Psoas muscle (tissue), 8 donors: ENCODE measurements around the gene TMX4. TPM values are rescaled to one million over a fixed set of nuclear protein-coding genes. Genes with fewer than 3 reads are reported as not detected.

Experiments used
- ATAC-seq, 4 donors: fragments of 200-7000 bp; cut with Tn5 transposase; one replicate each; pipeline ENCODE4 v1.9.1; 2020; ENCODE audit warnings: moderate library complexity in 3 of 4, mild to moderate bottlenecking in 2 of 4
- DNase-seq, 2 donors: peaks; one replicate each; pipeline ENCODE4 v3.0.0-alpha.2; 2020
- H3K27ac ChIP-seq: fragments of 200-600 bp; one replicate; pipeline ENCODE4 v1.8.0; 2022
- H3K27me3 ChIP-seq, 3 donors: fragments of 200-600 bp in 1 of 3; one replicate each; pipeline versions ENCODE4 v1.6.1 to v1.8.0; 2013 to 2022; ENCODE audit warnings: low read length in 2 of 3, mild to moderate bottlenecking in 2 of 3, moderate library complexity in 1 of 3; ENCODE audit not compliant: insufficient read depth in 3 of 3
- H3K36me3 ChIP-seq, 2 donors: fragments of 200-600 bp in 1 of 2; one replicate each; pipeline versions ENCODE4 v1.6.1 to v1.8.0; 2013 to 2022; ENCODE audit warnings: low read depth in 1 of 2, mild to moderate bottlenecking in 1 of 2, moderate library complexity in 1 of 2; ENCODE audit not compliant: insufficient read depth in 1 of 2
- H3K4me1 ChIP-seq: fragments of 200-600 bp; one replicate; pipeline ENCODE4 v1.8.0; 2022
- H3K4me3 ChIP-seq: fragments of 200-600 bp; one replicate; pipeline ENCODE4 v1.8.0; 2022; ENCODE audit warnings: mild to moderate bottlenecking
- H3K9me3 ChIP-seq: fragments of 200-600 bp; one replicate; pipeline ENCODE4 v1.8.0; 2022
- CTCF ChIP-seq: fragments of 200-600 bp; IDR thresholded peaks from one replicate; pipeline ENCODE4 v1.8.0; 2022; ENCODE audit warnings: antibody characterized with exemption
- WGBS, 3 donors: extraction: QIAGEN DNeasy Blood & Tissue Kit; methylation state at CpG; one replicate each; pipeline versions ENCODE4 v1.1.6 to v1.1.7; 2013; 5-methylcytosine and 5-hydroxymethylcytosine counted together
- intact Hi-C, 2 donors: fragments of 100-400 bp; cut with DNase I; formaldehyde crosslinking; loops; one replicate each; pipeline versions ENCODE4 v1.11.0 to v1.14.2; 2022
- polyA plus RNA-seq, 3 donors: library from polyadenylated mRNA; stranded (reverse); fragments of 200-250 nt; gene quantifications; one replicate each; pipeline ENCODE4 v1.2.3, GENCODE V29; 2013
- total RNA-seq, 4 donors: library from RNA; stranded (reverse); fragmentation: NEBNext Ultra II Directional in 2 of 4; extraction: Animal tissue kit (Norgen Biotek cat#: 25700) in 2 of 4; gene quantifications; one replicate each; pipeline versions ENCODE4 v1.2.1 to v1.2.4, GENCODE V29; 2021 to 2023
- donor health status: healthy with polysubstance abuse.
- donor health status: DM: no; HTN: no; CAD: no; lungs with moderate emphysema.
- donor health status: Bipolar disorder and iron deficiency.
- donor health status: healthy.
- donor health status: DM: yes; HTN: yes; CAD: no.
- donor health status: DM: no; HTN: no; CAD: no.
- donor health status: DM: no; HTN: no; CAD: no.
- donor health status: DM: yes; HTN: yes; CAD: no.

The TMX4 gene
- total and polyA plus RNA-seq, 7 donors: 9.3 to 66.7 (median 42.7) TPM

GRCh38 chr20:8062756-8063155 is 43.2 kb upstream of the TMX4 start:
- Histone ChIP-seq H3K27ac (no peak overlapping the region), H3K4me3 (no peak overlapping the region), H3K4me1 (no peaks in the 10 kb centered on the region), H3K27me3 (no peaks in the 10 kb centered on the region), H3K36me3 (no peaks in the 10 kb centered on the region), H3K9me3 (no peaks in the 10 kb centered on the region)
- DNase-seq (no peak), ATAC-seq (no peak)
- WGBS, 3 donors: 58 to 70% (median 62%) methylated on average over 6 of the region's 6 CpGs
- intact Hi-C loops: no loop called here
- TF ChIP-seq CTCF: no peak

GRCh38 chr20:8061861-8062518 is 42.4 kb upstream of the TMX4 start:
- ATAC-seq (no peak), DNase-seq (no peak)
- intact Hi-C loops: no loop called here
- H3K27ac ChIP-seq: no peak overlapping the region
- no peak for TF ChIP-seq CTCF
- H3K36me3 ChIP-seq: no peaks in the 10 kb centered on the region
- no peaks in the 10 kb centered on the region for H3K9me3 ChIP-seq
- H3K4me3 ChIP-seq: no peak overlapping the region
- WGBS, 3 donors: 42 to 52% (median 49%) methylated on average over 5 of the region's 5 CpGs
- H3K4me1 ChIP-seq: no peaks in the 10 kb centered on the region
- no peaks in the 10 kb centered on the region for H3K27me3 ChIP-seq

GRCh38 chr20:8060977-8061376 is 41.4 kb upstream of the TMX4 start:
- ATAC-seq (no peak), DNase-seq (no peak)
- H3K4me1 ChIP-seq: no peaks in the 10 kb centered on the region
- intact Hi-C loops: no loop called here
- H3K27ac ChIP-seq: no peak overlapping the region
- no peak for TF ChIP-seq CTCF
- no peaks in the 10 kb centered on the region for H3K36me3 ChIP-seq
- no peaks in the 10 kb centered on the region for H3K27me3 ChIP-seq
- H3K9me3 ChIP-seq: no peaks in the 10 kb centered on the region
- no peak overlapping the region for H3K4me3 ChIP-seq

GRCh38 chr20:8057871-8058270 is 38.3 kb upstream of the TMX4 start:
- no peak for TF ChIP-seq CTCF
- Histone ChIP-seq H3K4me1 (no peaks in the 10 kb centered on the region), H3K27ac (no peak overlapping the region), H3K36me3 (no peaks in the 10 kb centered on the region), H3K27me3 (no peaks in the 10 kb centered on the region), H3K4me3 (no peak overlapping the region), H3K9me3 (no peaks in the 10 kb centered on the region)
- DNase-seq (no peak), ATAC-seq (no peak)
- intact Hi-C loops: no loop called here
- WGBS, 3 donors: 53 to 69% (median 59%) methylated on average over 3 of the region's 3 CpGs

- no peak for ATAC-seq
- Histone ChIP-seq H3K4me1 (no peaks in the 10 kb centered on the region), H3K27me3 (peaks cover 0 to 2% (median 0%) of the 10 kb centered on the region in 3 donors), H3K4me3 (no peak overlapping the region), H3K36me3 (no peaks in the 10 kb centered on the region), H3K27ac (no peak overlapping the region), H3K9me3 (no peaks in the 10 kb centered on the region)
- WGBS, 3 donors: 40 to 52% (median 43%) methylated on average over 3 of the region's 3 CpGs
- DNase-seq: no peak
- intact Hi-C loops: no loop called here
- no peak for TF ChIP-seq CTCF
Measured at GRCh38 chr20:8055096-8055495, 35.5 kb upstream of the TMX4 start.
